ENCODE measurements around the gene DMKN.
"Not testable (repeated sequence)": the region's sequence is repeated elsewhere in the genome, so short reads cannot be mapped to it uniquely, and the experiment has no call there.

The DMKN gene

DNA sequence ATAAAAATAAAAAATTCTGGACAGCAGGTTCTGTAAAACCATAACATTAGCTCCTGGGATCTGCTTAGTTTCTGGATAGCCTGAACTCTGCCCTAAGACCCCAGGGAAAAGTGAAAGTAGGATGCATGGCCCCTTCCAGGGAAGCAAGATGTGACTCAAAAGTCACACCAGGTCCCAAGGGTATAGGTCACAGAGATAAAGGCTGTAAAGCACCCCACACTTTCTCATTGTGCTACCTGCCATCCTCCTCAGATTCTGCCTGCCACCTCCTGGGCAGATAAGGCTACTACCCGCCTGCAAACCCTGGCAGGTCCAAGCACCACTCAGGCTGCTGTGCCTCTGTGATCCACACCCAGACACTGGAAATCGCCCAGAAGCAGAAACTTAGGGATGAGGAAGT is 44.8 kb downstream of the DMKN start:
- DNase-seq, result peak in 17 of 56 donors; percentile 1 to 40 (median 13)

GRCh38 chr19:35466259-35466658 is 47.2 kb downstream of the DMKN start:
- no peak for DNase-seq

DNA sequence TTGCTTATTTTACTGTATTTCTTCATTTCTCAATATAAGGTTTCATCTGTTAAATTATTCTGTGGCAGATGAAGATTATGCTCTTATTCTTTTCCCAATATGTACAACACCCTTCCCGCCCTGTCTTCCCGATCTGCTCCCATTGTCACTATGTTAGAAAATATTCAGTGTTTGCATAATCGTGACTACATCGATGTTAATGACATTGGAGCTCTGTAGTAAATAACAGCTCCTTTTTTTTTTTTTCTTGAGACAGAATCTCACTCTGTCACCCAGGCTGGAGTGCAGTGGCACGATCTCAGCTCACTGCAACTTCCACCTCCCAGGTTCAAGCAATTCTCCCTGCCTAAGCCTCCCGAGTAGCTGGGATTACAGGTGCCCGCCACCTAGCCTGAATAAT is 50.5 kb downstream of the DMKN start:
- DNase-seq, result not testable (repeated sequence)

DNA sequence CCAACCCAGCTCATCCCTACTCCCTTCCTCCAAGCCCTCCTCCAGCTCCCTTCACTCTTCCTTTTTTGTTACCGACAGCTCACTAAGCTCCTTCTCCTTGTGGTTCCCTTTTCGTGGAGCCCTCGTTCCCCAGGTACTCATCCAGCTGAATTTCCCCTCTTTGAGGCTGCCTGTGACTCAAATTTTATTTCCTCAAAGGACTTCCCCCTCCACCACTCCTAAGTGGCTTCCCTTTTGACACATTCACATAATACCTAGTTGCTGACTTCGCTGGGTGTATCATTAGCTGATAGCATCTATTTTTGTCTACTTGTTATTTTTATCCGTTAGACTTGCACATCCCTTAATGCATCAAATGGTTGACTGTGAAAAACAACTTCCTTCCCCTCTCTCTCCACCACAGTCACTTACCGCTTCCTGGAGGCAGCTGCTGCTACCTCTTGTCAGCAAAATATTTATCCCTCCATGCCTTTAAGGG is 50.9 kb downstream of the DMKN start:
- peak in 3 of 56 donors; percentile 1 to 30 (median 6) for DNase-seq

DNA sequence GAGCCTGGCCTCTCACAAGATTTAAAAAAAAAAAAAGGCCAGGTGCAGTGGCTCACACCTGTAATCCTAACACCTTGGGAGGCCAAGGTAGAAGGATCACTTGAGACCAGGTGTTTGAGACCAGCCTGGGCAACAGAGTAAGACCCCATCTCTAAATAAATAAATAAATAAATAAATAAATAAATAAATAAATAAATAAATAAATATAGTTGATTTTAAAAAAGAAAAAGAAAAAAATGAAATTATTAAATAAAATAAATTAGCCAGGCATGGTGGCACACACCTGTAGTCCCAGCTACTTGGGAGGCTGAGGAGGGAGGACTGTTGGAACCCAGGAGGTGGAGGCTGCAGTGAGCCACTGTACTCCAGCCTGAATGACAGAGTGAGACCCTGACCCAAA is 51.7 kb downstream of the DMKN start:
- DNase-seq, result not testable (repeated sequence)

GRCh38 chr19:35461060-35461459 is 52.4 kb downstream of the DMKN start:
- DNase-seq, result no peak

DNA sequence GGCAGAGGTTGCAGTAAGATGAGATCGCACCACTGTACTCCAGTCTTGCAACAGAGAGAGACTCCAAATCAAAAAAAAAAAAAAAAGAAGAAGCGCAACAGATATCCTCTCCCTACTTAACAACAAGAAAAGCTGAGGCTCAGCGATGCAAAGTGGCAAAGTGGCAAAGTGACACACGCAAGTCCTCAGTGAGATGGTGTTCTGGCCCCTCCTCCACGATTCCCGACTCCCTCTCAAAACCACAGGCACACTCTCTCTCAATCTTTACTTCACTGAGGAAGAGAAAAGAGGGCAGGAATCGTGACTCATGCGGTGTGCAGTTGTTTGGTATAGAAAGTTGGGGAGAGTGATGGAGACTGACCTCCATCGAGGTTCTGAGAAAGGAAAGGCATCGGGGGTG is 52.8 kb downstream of the DMKN start:
- DNase-seq, result no peak

GRCh38 chr19:35459414-35460082 is 53.9 kb downstream of the DMKN start:
- DNase-seq, result peak in 1 of 56 donors; percentile 31

GRCh38 chr19:35458731-35459391 is 54.6 kb downstream of the DMKN start:
- DNase-seq, result no peak

DNA sequence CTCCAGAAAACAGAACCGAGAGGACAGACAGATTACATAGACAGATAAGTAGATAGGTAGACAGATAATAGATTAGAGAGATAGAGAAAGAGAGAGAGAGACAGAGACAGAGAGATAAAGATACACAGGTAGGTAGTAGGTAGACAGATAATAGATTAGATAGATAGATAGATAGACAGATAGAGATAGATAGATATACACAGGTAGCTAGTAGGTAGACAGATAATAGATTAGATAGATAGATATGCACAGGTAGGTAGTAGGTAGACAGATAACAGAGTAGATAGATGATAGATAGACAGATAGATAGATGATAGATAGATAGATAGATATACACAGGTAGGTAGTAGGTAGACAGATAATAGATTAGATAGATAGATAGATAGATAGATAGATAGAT is 55.3 kb downstream of the DMKN start:
- DNase-seq, result no peak

- no peak for DNase-seq
These were observed 56.3 kb downstream of the DMKN start for GRCh38 chr19:35457173-35457572.

GRCh38 chr19:35455616-35456201 is 57.7 kb downstream of the DMKN start:
- no peak for DNase-seq

DNA sequence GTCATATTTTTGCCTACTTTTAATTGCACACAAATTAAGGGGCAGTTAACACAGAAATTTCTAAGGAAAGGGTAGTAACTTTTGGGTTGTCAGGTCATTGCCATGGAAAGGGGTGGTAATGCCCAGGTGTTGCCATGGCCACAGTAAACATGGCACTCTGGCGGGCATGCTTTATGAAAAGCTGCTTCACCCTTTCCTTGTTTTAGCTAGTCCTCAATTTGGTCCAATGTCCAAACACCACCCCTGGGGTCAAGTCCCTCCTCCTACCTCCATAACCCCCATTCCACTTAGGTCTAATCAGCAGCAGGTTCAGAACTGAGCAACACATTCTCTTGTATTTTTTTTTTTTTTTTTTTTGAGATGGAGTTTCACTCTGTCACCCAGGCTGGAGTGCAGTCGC is 58.8 kb downstream of the DMKN start:
- DNase-seq, result no peak

- no peak for DNase-seq
These were observed 61.9 kb downstream of the DMKN start for GRCh38 chr19:35451338-35452096.

- no peak for DNase-seq
These were observed 63.9 kb downstream of the DMKN start for GRCh38 chr19:35449359-35450043.

GRCh38 chr19:35447606-35448469 is 65.6 kb downstream of the DMKN start, which contains the start of gene FFAR2:
FFAR2 (plus strand) TSS chr19:35448257; CDS start chr19:35449715, 1,458 bp downstream.
- no peak for DNase-seq

Measured in amygdala (tissue), 56 donors.